Endothelial cell of umbilical vein (primary cell): ENCODE results near the gene STX4. TPM values are rescaled to one million over a fixed set of nuclear protein-coding genes. Genes with fewer than 3 reads are reported as not detected.

ENCODE experiments used
- BruUV-seq: library from RNA; stranded (reverse); fragments of 400-500 nt; replicated peaks from 2 replicates; lab custom pipeline; 2021; lab: Mats Ljungman, UMichigan
- CTCF ChIA-PET: fragments of 300-600, 350-600 bp; sonication (Branson Sonifier 250); formaldehyde crosslinking; loops from one replicate; lab custom pipeline; 2021; ENCODE audit warnings: antibody characterized with exemption, inconsistent platforms; lab: Charles Lee
- POLR2A ChIA-PET: fragments of 300-600, 350-600 bp; sonication (Branson Sonifier 250); formaldehyde crosslinking; loops from one replicate; lab custom pipeline; 2021; ENCODE audit warnings: antibody characterized with exemption, inconsistent platforms; lab: Charles Lee
- DNase-seq: peaks from one replicate; pipeline ENCODE4 v3.0.0-alpha.2; 2011; ENCODE audit warnings: low read depth, low spot score
- FAIRE-seq: peaks from 2 replicates; lab custom pipeline; 2011; peaks lifted over from hg19 to GRCh38; lab: Jason Lieb, UNC
- H2AFZ ChIP-seq: 2 replicates; pipeline ENCODE4 v1.6.0; 2012; ENCODE audit warnings: low read depth, low read length, control low read depth, inconsistent platforms
- H3K27ac ChIP-seq: 2 replicates; pipeline ENCODE4 v1.5.1; 2011; ENCODE audit warnings: low read depth, mild to moderate bottlenecking, control low read depth, low read length, moderate library complexity; ENCODE audit not compliant: insufficient read depth
- H3K27me3 ChIP-seq, 2 experiments: 2 replicates each; pipeline versions ENCODE4 v1.6.0 to v1.6.1; 2011; ENCODE audit warnings: low read length in 2 of 2, mixed read lengths in 1 of 2; ENCODE audit not compliant: control insufficient read depth in 2 of 2, insufficient read depth in 2 of 2
- H3K36me3 ChIP-seq, 2 experiments: 2 replicates in 1 of 2; 3 replicates in 1 of 2; pipeline ENCODE4 v1.5.1; 2011; ENCODE audit warnings: low read length in 2 of 2, mild to moderate bottlenecking in 1 of 2, moderate library complexity in 1 of 2; ENCODE audit not compliant: control insufficient read depth in 2 of 2, insufficient read depth in 2 of 2; ENCODE audit errors: extremely low read depth in 1 of 2
- H3K4me1 ChIP-seq: 3 replicates; pipeline ENCODE4 v1.5.1; 2011; ENCODE audit warnings: mild to moderate bottlenecking, low read length; ENCODE audit not compliant: control insufficient read depth, insufficient read depth; ENCODE audit errors: extremely low read depth
- H3K4me2 ChIP-seq: 2 replicates; pipeline ENCODE4 v1.6.1; 2011; ENCODE audit warnings: low read length, control low read depth, mixed read lengths; ENCODE audit not compliant: insufficient read depth
- H3K4me3 ChIP-seq, 3 experiments: fragments of 200-600 bp in 1 of 3; sonication (generic), shearing (Covaris generic) in 1 of 3; replicated peaks in 1 of 3; 2 replicates each; pipeline ENCODE4 v1.5.1; 2011 to 2016; ENCODE audit warnings: control low read depth in 3 of 3, low read length in 3 of 3, mild to moderate bottlenecking in 2 of 3, inconsistent platforms in 1 of 3, low read depth in 1 of 3, moderate library complexity in 1 of 3; ENCODE audit not compliant: insufficient read depth in 1 of 3
- H3K79me2 ChIP-seq: 2 replicates; pipeline ENCODE4 v1.6.0; 2012; ENCODE audit warnings: low read length, inconsistent platforms; ENCODE audit not compliant: control insufficient read depth, insufficient read depth
- H3K9ac ChIP-seq: replicated peaks from 2 replicates; pipeline ENCODE3; 2011; ENCODE audit warnings: low read length, control low read depth; ENCODE audit not compliant: insufficient read depth; ENCODE audit errors: extremely low read depth
- H3K9me1 ChIP-seq: replicated peaks from 3 replicates; pipeline ENCODE4 v1.6.0; 2011; ENCODE audit warnings: mild to moderate bottlenecking, low read length; ENCODE audit not compliant: control insufficient read depth, insufficient read depth; ENCODE audit errors: extremely low read depth
- H3K9me3 ChIP-seq: replicated peaks from 2 replicates; pipeline ENCODE4 v1.5.1; 2012; ENCODE audit warnings: low read length, inconsistent platforms; ENCODE audit not compliant: control insufficient read depth, insufficient read depth
- H4K20me1 ChIP-seq: replicated peaks from 2 replicates; pipeline ENCODE3; 2011; ENCODE audit warnings: mild to moderate bottlenecking, low read length; ENCODE audit not compliant: control insufficient read depth, insufficient read depth; ENCODE audit errors: extremely low read depth
- GATA2 ChIP-seq: IDR thresholded peaks from 2 replicates; pipeline ENCODE4 v1.7.0; 2011; ENCODE audit warnings: low read depth, mild to moderate bottlenecking, moderate library complexity, mixed read lengths, low read length; ENCODE audit not compliant: insufficient read length, insufficient read depth
- MAX ChIP-seq: IDR thresholded peaks from 2 replicates; pipeline ENCODE4 v1.6.1; 2011; ENCODE audit not compliant: insufficient read depth, insufficient read length
- MYC ChIP-seq: IDR thresholded peaks from one replicate; pipeline ENCODE4 v1.6.1; 2011; ENCODE audit warnings: mild to moderate bottlenecking, low read depth, low read length
- POLR2A ChIP-seq: IDR thresholded peaks from 2 replicates; pipeline ENCODE4 v1.6.1; 2012; ENCODE audit warnings: low read depth, mild to moderate bottlenecking, control low read depth, low read length
- POLR2AphosphoS5 ChIP-seq: IDR thresholded peaks from 2 replicates; pipeline ENCODE4 v1.6.1; 2012; ENCODE audit warnings: low read depth, mild to moderate bottlenecking, control low read depth, low read length, moderate library complexity; ENCODE audit not compliant: insufficient read depth
- dilution Hi-C: fragments of 300-500 bp; cut with MboI; formaldehyde crosslinking; loops from one replicate; pipeline ENCODE4 v1.15.0; 2019; ENCODE audit warnings: low sequenced_read_pairs; ENCODE audit not compliant: extremely low pct_ligation_motif_present
- intact Hi-C: fragments of 100-400 bp; cut with micrococcal nuclease; formaldehyde crosslinking; loops from one replicate; pipeline ENCODE4 v1.10.0; 2022
- polyA plus RNA-seq, 4 experiments: library from polyadenylated mRNA; depleted of rRNA in 3 of 4; stranded (reverse) in 3 of 4; unstranded in 1 of 4; fragments of >200 nt; gene quantifications; 2 replicates each; pipeline versions ENCODE4 v1.2.1 to v1.2.3, GENCODE V29; 2011 to 2012; ENCODE audit warnings: missing spikeins in 1 of 4
- total RNA-seq: library from RNA; stranded (reverse); gene quantifications from 2 replicates; pipeline ENCODE4 v1.2.3, GENCODE V29; 2021

Gene STX4
- total and polyA plus RNA-seq, 2 donors (not counting 3 experiments of a cell fraction or from before 2014, with no cell fraction given): 49.5 to 65.2 TPM

- peaks cover 3 to 8% of the 10 kb centered on the region in 2 experiments for H3K36me3 ChIP-seq
- intact Hi-C loops (loop anchor here (1.0 to 2.0 kb wide), 5 partner anchors 40 to 425 kb away; partner anchors contain the start of genes ARMC5, KAT8, SETD1A and VKORC1), dilution Hi-C loops (no loop called here)
- peak overlapping the region; percentile 30 for H2AFZ ChIP-seq
- no peaks in the 10 kb centered on the region for H3K9me1 ChIP-seq
- peak overlapping the region; percentile 65 for H3K9ac ChIP-seq
- peaks cover 11% of the 10 kb centered on the region for H3K4me1 ChIP-seq
- H3K4me3 ChIP-seq: peak overlapping the region; percentile 63 to 75 (median 71)
- BruUV-seq: TSS peak; percentile 58
- H4K20me1 ChIP-seq: no peaks in the 10 kb centered on the region
- H3K79me2 ChIP-seq: peaks cover 12% of the 10 kb centered on the region
- ChIA-PET POLR2A (interaction anchor here (0.7 to 1.0 kb wide), 2 partner anchors 40 to 840 kb away, joined by 3 to 5 read pairs; partner anchors contain the start of genes ZNF267, ZNF646 and ZNF668), CTCF (interaction anchor here (1.1 to 1.4 kb wide), 3 partner anchors 48 to 109 kb away, joined by 3 to 7 read pairs (median 6); partner anchors contain the start of gene HSD3B7)
- TF ChIP-seq POLR2A (peak; percentile 59), MAX (peak; percentile 22), POLR2AphosphoS5 (peak; percentile 16), MYC (no peak)
- DNase-seq (peak; percentile 82), FAIRE-seq (peak; percentile 99)
- H3K27me3 ChIP-seq: no peaks in the 10 kb centered on the region
- H3K4me2 ChIP-seq: peak overlapping the region; percentile 76
- H3K27ac ChIP-seq: peak overlapping the region; percentile 85
- H3K9me3 ChIP-seq: no peaks in the 10 kb centered on the region
Measured at GRCh38 chr16:31033709-31034492, 543 bp downstream of the STX4 start.

GRCh38 chr16:31036691-31037090, 3.3 kb downstream of the STX4 start:
- FAIRE-seq: no peak

More at GRCh38 chr16:31036691-31037090, 3.3 kb downstream of the STX4 start:
- Histone ChIP-seq H3K9me1 (no peaks in the 10 kb centered on the region), H3K27me3 (no peaks in the 10 kb centered on the region), H3K36me3 (peaks cover 3 to 23% of the 10 kb centered on the region in 2 experiments), H3K9me3 (no peaks in the 10 kb centered on the region), H2AFZ (no peak overlapping the region), H3K9ac (no peak overlapping the region), H3K4me1 (peaks cover 11% of the 10 kb centered on the region), H4K20me1 (no peaks in the 10 kb centered on the region), H3K4me3 (no peak overlapping the region), H3K4me2 (no peak overlapping the region), H3K79me2 (peaks cover 12% of the 10 kb centered on the region), H3K27ac (no peak overlapping the region)
- BruUV-seq: no TSS peak
- dilution Hi-C loops: no loop called here
- DNase-seq: no peak
- TF ChIP-seq MAX: no peak
- no peak for TF ChIP-seq MYC
- TF ChIP-seq POLR2AphosphoS5: no peak
- TF ChIP-seq GATA2: no peak
- intact Hi-C loops: no loop called here
- ChIA-PET POLR2A (no interaction called here), CTCF (no interaction called here)
